ENCODE measurements around the gene SNX5. TPM values are rescaled to one million over a fixed set of nuclear protein-coding genes. Genes with fewer than 3 reads are reported as not detected.

SNX5 gene
- total and polyA plus RNA-seq, 9 of the 15 experiments (the other 6 are each of a cell fraction or from before 2014, with no cell fraction given) = 53.5 to 276 (median 160) TPM

GRCh38 chr20:17946040-17946439, 22.6 kb downstream of the SNX5 start:
- Histone ChIP-seq H3K4me1 (replicated peaks in 1 of 2; ENCODE audit: control insufficient read depth in 2 of 2, insufficient read depth in 2 of 2, low read length in 2 of 2) (no peaks in the 10 kb centered on the region), H3K4me2 (ENCODE audit: insufficient read depth, low read length) (no peak overlapping the region), H3K27ac (ENCODE audit: extremely low read depth, low read depth, low read length) (no peak overlapping the region), H3K9ac (ENCODE audit: insufficient read depth in 1 of 2, low read depth in 2 of 2, low read length in 2 of 2) (no peak overlapping the region), H3K4me3 (no peak overlapping the region), H3K9me1 (ENCODE audit: control insufficient read depth, insufficient read depth, low read length) (no peaks in the 10 kb centered on the region), H3K79me2 (ENCODE audit: control insufficient read depth, insufficient read depth, low read length) (peaks cover 6% of the 10 kb centered on the region; the same call in 2 of the 3 replicates), H3K9me3 (replicated peaks; ENCODE audit: control insufficient read depth, insufficient read depth, low read depth, low read length) (no peaks in the 10 kb centered on the region), H2AFZ (ENCODE audit: low read depth, low read length) (no peak overlapping the region), H3K36me3 (ENCODE audit: control insufficient read depth, insufficient read depth, low read length) (peaks cover 97% of the 10 kb centered on the region), H3K27me3 (ENCODE audit: control insufficient read depth in 2 of 2, insufficient read depth in 2 of 2, low read length in 2 of 2) (no peaks in the 10 kb centered on the region), H4K20me1 (replicated peaks; ENCODE audit: control insufficient read depth, insufficient read depth, low read length) (peaks cover 2% of the 10 kb centered on the region; the same call in 1 of the 2 replicates)
- BruUV-seq (replicated peaks) = no TSS peak
- 96% methylated on average over 5 of the region's 5 CpGs for WGBS (ENCODE audit: insufficient coverage, low coverage, missing lambda C conversion rate)
- in situ Hi-C loops (cut with MboI) (no loop called here), intact Hi-C loops (cut with micrococcal nuclease) (no loop called here)
- no peak for DNase-seq (ENCODE audit: extremely low read depth in 1 of 4, low spot score in 3 of 4)
- FAIRE-seq = no peak
- POLR2A ChIA-PET = interaction anchor here (0.6 to 0.8 kb wide), 2 partner anchors 17 to 23 kb away, joined by 3 read pairs; partner anchors contain the start of genes MGME1 and SNX5
- no peak for TF ChIP-seq POLR2A (conservative IDR thresholded peaks at IDR 0.05)
- TF ChIP-seq RBBP5 (IDR thresholded peaks at IDR 0.05; ENCODE audit: borderline replicate concordance, insufficient read depth, low read length, poor library complexity, severe bottlenecking) = no peak
- no peak for TF ChIP-seq SIN3B (IDR thresholded peaks at IDR 0.05; ENCODE audit: low read depth)
- TF ChIP-seq FIP1L1 (IDR thresholded peaks at IDR 0.05; ENCODE audit: low read depth, low read length, poor library complexity, severe bottlenecking) = no peak
- TF ChIP-seq ETS2 (tag; IDR thresholded peaks at IDR 0.05; ENCODE audit: borderline replicate concordance, poor library complexity, severe bottlenecking) = no peak
- TF ChIP-seq ZC3H8 (IDR thresholded peaks at IDR 0.05) = no peak
- no peak for TF ChIP-seq ZNF696 (CRISPR knock-in tag; conservative IDR thresholded peaks at IDR 0.05)
- TF ChIP-seq SOX6 (IDR thresholded peaks at IDR 0.05) = no peak
- no peak for TF ChIP-seq ZNF561 (CRISPR knock-in tag; conservative IDR thresholded peaks at IDR 0.05)
- TF ChIP-seq ZNF57 (CRISPR knock-in tag; IDR thresholded peaks at IDR 0.05) = no peak
- no peak for TF ChIP-seq HBP1 (CRISPR knock-in tag; IDR thresholded peaks at IDR 0.05)
- TF ChIP-seq THAP12 (CRISPR knock-in tag; IDR thresholded peaks at IDR 0.05) = no peak
- TF ChIP-seq ZNF354B (CRISPR knock-in tag; IDR thresholded peaks at IDR 0.05) = no peak
- TF ChIP-seq EP400 (IDR thresholded peaks at IDR 0.05) = no peak
- no peak for TF ChIP-seq ZHX1 (conservative IDR thresholded peaks at IDR 0.05; ENCODE audit: low read length)
- CTCF ChIA-PET (ENCODE audit: low intra/inter-chr PET ratio) = no interaction called here
- ATAC-seq = no peak

Data from K562 (cell line).